ENCODE measurements around the gene LSM12. TPM values are rescaled to one million over a fixed set of nuclear protein-coding genes. Genes with fewer than 3 reads are reported as not detected.

LSM12 gene
- total RNA-seq, 4 donors from 2014 or later, result 15.0 to 31.7 (median 19.0) TPM

DNA sequence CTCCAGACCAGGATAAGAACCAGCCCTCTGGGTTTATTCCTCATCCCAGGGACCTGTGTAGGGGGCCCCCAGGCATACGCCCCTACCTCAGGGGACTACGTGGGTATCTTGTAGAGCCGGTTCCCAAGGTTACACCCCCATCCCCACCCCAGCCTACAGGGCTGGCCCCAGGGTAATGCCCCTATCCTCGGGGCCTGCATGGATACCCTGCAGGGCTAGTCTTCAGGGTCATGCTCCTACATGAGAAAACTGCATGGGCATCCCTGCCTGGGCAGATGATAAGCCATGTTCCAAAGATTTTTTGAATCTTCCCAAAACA, 42.8 kb upstream of the LSM12 start:
- TF ChIP-seq, protein P1, sequence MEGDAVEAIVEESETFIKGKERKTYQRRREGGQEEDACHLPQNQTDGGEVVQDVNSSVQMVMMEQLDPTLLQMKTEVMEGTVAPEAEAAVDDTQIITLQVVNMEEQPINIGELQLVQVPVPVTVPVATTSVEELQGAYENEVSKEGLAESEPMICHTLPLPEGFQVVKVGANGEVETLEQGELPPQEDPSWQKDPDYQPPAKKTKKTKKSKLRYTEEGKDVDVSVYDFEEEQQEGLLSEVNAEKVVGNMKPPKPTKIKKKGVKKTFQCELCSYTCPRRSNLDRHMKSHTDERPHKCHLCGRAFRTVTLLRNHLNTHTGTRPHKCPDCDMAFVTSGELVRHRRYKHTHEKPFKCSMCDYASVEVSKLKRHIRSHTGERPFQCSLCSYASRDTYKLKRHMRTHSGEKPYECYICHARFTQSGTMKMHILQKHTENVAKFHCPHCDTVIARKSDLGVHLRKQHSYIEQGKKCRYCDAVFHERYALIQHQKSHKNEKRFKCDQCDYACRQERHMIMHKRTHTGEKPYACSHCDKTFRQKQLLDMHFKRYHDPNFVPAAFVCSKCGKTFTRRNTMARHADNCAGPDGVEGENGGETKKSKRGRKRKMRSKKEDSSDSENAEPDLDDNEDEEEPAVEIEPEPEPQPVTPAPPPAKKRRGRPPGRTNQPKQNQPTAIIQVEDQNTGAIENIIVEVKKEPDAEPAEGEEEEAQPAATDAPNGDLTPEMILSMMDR (IDR thresholded peaks at IDR 0.05), result no peak
- no peak for TF ChIP-seq POLR2A (IDR thresholded peaks at IDR 0.05)
- 38 to 39% methylated on average over 4 of the region's 4 CpGs for WGBS, 2 donors
- no peak overlapping the region for H3K4me3 ChIP-seq (ENCODE audit: low read depth, poor library complexity, severe bottlenecking)
- intact Hi-C loops (cut with DNase I; ENCODE audit: low total_unique reads), result no loop called here
- DNase-seq (ENCODE audit: low spot score in 2 of 2), result no peak

DNA sequence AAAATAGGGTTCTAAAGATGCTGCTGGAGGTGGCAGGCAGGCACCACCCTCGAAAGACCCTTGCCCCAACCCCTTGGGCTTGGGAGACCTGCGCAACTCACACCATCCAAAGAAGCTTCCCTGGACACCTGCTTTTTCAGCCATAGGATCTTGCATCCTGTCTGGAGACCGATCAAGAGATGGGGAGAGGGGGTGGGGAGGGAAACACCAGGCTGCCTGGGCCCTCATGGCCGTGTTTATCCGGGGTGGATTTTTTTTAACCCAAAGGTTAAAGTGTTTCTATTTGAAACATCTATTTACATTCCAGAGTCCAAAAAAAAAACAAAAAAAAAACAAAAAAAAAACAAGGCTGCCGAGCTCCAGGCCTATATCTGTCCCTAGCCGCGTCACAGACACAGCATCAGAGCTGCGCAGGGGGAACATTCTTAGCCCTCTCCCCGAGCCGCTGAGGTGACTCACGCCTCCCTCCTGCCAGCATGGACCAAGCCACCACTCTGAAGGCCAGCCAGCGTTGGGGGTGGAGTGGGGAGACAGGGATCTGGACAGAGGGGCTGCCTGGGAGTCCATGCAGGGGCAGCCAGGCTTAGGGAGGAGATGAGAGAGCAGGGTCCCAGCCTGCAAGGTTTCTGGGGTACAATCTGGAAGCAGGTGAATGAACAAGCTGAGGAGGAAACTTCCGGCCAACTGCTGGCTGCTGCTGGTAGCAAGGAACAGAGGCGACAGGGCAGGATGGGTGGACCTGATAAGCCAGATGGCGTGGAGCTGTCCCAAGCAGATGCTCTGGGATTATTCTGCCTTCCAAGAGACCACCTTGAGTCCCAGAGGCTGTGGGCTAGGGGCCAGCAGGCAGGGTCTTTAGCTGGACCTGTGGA, 42.2 kb upstream of the LSM12 start:
- TF ChIP-seq, protein P1 (IDR thresholded peaks at IDR 0.05), result no peak
- TF ChIP-seq POLR2A (IDR thresholded peaks at IDR 0.05), result no peak
- peak in 1 of 2 donors; percentile 93 for DNase-seq (ENCODE audit: low spot score in 2 of 2)
- WGBS, 2 donors, result 41 to 49% methylated on average over 16 of the region's 16 CpGs
- no peak overlapping the region for H3K4me3 ChIP-seq (ENCODE audit: low read depth, poor library complexity, severe bottlenecking)
- intact Hi-C loops (cut with DNase I; ENCODE audit: low total_unique reads), result no loop called here

DNA sequence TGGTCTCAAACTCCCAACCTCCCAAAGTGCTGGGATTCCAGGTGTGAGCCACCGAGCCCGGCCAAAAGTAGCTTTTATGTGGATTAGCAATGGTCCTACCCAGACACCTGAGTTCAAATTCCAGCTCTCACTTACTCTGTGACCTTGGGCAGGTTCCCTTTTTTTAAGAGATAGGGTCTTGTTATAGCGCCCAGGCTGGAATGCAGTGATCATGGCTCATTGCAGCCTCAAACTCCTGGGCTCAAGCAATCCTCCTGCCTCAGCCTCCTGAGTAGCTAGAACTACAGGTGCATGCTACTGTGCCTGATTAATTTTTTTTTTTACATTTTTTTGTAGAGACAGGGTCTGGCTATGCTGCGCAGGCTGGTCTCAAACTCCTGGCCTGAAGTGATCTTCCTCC, 40.3 kb upstream of the LSM12 start:
- no peak for DNase-seq (ENCODE audit: low spot score in 2 of 2)
- TF ChIP-seq, protein P1 (IDR thresholded peaks at IDR 0.05), result no peak
- no peak for TF ChIP-seq POLR2A (IDR thresholded peaks at IDR 0.05)
- intact Hi-C loops (cut with DNase I; ENCODE audit: low total_unique reads), result no loop called here
- no peak overlapping the region for H3K4me3 ChIP-seq (ENCODE audit: low read depth, poor library complexity, severe bottlenecking)
- 92 to 96% methylated on average over 4 of the region's 4 CpGs for WGBS, 2 donors

DNA sequence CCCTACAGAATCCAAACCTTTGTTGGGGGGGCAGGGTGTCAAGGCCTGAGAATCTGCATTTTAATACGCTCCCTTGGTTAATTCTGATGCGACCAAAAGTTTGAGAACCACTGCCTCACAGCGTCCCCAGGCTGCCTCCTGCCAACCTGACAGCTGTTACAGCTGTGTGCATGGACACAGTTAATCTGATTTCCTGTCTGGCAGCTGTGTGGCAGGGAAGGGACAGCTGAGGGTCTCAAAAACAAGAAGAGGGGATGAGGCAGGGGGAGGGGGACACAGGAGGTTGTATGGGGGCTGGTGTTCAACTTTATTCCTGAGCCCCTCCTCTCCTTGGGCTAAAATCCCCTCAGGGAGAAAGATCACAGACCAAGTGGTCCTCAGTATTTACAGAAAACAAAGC, 39.5 kb upstream of the LSM12 start:
- DNase-seq (ENCODE audit: low spot score in 2 of 2), result no peak
- no peak for TF ChIP-seq POLR2A (IDR thresholded peaks at IDR 0.05)
- TF ChIP-seq, protein P1 (IDR thresholded peaks at IDR 0.05), result no peak
- intact Hi-C loops (cut with DNase I; ENCODE audit: low total_unique reads), result no loop called here
- no peak overlapping the region for H3K4me3 ChIP-seq (ENCODE audit: low read depth, poor library complexity, severe bottlenecking)
- 53 to 79% methylated on average over 2 to 3 of the region's 3 CpGs for WGBS, 2 donors

DNA sequence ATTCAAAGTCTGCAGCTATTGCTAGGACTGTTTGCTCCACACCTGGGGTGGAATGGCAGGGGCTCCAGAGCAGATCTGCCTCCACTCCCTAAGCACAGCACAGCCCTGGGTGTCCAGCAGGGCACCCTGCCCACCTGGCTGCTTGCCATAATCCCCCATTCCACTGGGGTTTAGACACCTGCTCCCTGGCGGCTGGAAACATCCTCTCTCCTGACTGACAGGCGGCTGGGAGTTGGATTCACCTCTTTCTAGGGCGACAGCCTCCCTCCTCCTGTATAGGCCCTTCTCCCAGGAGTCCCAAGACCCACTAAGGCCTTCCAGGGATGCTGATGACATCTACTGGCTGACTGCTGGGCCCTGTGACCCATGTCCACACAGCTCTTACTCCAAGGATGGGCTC, 39.0 kb upstream of the LSM12 start:
- TF ChIP-seq, protein P1 (IDR thresholded peaks at IDR 0.05), result no peak
- no peak for TF ChIP-seq POLR2A (IDR thresholded peaks at IDR 0.05)
- DNase-seq (ENCODE audit: low spot score in 2 of 2), result no peak
- 74 to 79% methylated on average over 3 of the region's 3 CpGs for WGBS, 2 donors
- intact Hi-C loops (cut with DNase I; ENCODE audit: low total_unique reads), result no loop called here
- no peak overlapping the region for H3K4me3 ChIP-seq (ENCODE audit: low read depth, poor library complexity, severe bottlenecking)

Data from lower leg skin (tissue), 4 donors.